AG09309 (cell line): ENCODE data around the gene ANKRD13D.

ENCODE experiments used
- DNase-seq: peaks from one replicate; pipeline ENCODE4 v3.0.0-alpha.2; 2010; ENCODE audit warnings: low read depth
- H3K4me3 ChIP-seq: 2 replicates; pipeline ENCODE4 v1.5.1; 2011; ENCODE audit warnings: mild to moderate bottlenecking, low read depth, low read length, moderate library complexity; ENCODE audit not compliant: control insufficient read depth
- TF ChIP-seq, protein P1 (sequence below): IDR thresholded peaks from 2 replicates; pipeline ENCODE4 v1.5.1; 2011; ENCODE audit warnings: mild to moderate bottlenecking, low read depth, low read length, inconsistent platforms; ENCODE audit not compliant: insufficient read depth, control insufficient read depth; ENCODE audit errors: missing control alignments

ANKRD13D gene

DNA sequence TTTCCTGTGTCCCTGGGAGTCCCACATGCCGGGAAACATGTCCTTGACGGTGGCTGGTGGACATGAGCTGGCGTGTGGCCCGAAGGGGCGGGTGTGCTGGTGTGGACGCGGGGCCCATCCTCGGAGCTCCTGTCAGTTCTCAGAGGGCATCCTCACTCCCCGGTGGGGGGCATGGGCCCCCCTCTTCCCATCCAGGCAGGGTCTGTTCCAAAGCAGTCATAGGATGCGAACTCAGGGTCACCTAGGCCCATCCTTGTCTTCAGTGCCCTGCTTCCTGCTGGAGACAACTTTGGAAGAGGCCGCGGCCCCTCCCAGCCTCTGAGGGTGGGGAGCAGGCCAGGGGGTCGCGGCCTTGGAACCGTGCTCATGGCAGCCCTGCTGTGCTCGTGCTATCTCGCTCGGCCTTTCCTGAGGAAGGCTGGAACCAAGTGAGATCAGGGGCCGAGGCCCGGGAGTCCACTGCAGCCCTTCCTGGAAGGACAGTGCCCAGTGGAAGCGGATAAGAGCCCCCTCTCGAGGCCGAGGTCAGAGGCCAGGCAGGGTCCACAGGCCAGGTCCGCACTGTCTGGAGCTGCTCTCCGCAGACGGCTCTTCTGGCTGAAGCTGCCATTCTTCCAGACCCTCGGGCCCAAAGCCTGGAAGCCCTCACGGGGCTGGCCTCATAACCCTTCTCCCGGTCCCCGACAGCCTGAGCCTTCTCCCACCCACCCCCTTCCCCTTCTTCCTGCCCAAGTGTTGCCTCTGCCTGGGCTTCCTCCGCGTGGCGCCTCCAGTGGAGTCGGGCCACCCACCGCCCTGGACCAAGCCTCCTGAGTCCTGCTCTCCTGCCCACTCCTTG lies 14.1 kb upstream of the ANKRD13D start:
- no peak overlapping the region for H3K4me3 ChIP-seq
- TF ChIP-seq, protein P1, sequence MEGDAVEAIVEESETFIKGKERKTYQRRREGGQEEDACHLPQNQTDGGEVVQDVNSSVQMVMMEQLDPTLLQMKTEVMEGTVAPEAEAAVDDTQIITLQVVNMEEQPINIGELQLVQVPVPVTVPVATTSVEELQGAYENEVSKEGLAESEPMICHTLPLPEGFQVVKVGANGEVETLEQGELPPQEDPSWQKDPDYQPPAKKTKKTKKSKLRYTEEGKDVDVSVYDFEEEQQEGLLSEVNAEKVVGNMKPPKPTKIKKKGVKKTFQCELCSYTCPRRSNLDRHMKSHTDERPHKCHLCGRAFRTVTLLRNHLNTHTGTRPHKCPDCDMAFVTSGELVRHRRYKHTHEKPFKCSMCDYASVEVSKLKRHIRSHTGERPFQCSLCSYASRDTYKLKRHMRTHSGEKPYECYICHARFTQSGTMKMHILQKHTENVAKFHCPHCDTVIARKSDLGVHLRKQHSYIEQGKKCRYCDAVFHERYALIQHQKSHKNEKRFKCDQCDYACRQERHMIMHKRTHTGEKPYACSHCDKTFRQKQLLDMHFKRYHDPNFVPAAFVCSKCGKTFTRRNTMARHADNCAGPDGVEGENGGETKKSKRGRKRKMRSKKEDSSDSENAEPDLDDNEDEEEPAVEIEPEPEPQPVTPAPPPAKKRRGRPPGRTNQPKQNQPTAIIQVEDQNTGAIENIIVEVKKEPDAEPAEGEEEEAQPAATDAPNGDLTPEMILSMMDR: no peak
- no peak for DNase-seq

DNA sequence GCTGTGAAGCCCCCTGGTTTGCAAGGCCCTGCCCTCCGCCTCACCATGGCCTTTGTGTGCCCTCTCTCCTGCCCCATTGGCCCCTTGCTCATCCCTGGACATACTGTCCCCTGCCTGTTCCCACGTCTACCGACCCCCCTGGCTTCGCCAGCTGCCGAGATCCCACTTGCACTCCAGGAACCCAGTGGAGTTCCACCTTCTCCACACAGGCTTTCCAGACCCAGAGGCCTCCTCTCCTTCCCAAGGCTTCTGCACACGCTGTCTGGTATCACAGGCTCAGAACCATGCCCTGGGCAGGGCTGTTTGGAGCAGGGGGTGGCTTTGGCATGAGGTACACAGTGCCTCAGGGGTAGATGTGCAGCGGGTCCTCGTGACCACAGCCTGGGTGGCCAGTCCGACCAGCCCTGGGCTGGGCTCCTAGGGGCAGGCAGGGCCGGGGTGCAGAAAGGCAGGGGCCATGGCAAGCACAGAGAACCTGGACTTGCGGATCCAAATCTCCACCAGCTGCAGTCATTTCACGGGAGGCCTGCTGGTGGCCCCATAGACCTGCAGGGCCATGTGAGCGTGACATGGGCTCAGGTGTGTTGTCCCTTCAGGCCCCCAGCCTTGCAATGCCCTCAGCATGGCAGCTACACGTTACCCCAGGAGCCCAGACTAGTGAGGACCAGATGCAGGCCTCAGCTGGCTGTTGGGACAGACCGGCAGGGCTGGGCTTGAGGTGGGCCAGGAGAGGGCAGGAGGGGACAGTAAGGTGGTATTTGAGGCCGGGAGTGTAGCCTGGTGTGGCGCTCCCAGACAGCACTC lies 13.3 kb upstream of the ANKRD13D start:
- H3K4me3 ChIP-seq: no peak overlapping the region
- no peak for DNase-seq
- TF ChIP-seq, protein P1: no peak

DNA sequence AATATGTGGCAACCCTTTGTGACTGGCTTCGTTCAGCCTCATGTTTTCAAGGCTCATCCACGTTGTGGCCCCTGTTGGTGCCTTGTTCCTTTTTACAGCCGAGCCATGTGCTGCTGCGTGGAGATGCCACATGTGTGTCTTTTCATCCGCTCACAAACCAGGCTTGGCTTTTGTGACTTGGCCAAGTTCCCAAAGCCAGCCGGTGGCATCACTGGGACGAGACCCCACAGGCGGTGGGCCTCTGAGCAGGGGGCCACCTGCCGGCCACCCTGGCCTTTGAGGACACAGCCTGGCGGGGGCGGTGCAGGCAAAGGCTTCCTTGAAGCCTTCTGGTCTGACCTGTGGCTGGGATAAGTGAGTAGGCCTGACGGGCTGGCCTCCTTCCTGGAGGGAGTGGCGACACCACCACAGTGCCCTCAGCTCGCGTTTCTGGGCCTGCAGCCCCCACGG lies 12.3 kb upstream of the ANKRD13D start:
- DNase-seq: no peak
- H3K4me3 ChIP-seq: peak overlapping the region; percentile 45
- TF ChIP-seq, protein P1: peak; percentile 51

DNA sequence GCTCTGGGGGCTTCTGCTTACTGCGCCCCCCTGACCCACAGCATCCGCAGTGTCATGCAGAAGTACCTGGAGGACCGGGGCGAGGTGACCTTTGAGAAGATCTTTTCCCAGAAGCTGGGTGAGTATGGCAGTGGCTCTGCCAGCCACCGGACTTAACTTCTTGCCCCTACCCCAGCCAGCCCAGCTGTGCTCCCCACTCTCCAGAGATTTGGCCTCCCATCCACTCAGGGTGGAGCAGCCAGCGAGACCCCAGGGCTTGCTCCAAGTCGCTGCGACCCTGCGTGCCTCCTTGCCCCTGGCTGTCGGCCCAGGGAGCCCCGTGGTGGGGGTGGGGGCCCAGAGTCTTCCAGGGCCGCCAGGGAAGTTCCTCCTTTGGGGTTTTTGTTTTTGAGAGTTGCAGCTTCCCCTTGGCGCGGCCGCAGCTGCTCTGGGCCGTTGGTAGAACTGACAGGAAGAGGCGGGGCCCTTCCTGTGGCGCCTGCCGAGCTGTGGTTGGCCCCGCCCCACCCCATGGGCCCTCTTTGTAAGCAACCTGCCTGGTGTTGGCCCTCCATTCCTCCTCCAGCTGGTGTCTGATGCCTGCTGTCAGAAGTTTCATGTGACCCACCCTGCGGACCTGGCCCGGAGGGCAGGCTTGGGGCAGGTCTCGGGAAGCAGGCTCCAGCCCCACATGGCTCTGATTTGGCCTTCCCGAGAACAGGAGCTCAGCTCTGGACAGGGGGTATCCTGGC lies 11.7 kb upstream of the ANKRD13D start:
- no peak for DNase-seq
- peak overlapping the region; percentile 45 for H3K4me3 ChIP-seq
- TF ChIP-seq, protein P1: no peak

DNA sequence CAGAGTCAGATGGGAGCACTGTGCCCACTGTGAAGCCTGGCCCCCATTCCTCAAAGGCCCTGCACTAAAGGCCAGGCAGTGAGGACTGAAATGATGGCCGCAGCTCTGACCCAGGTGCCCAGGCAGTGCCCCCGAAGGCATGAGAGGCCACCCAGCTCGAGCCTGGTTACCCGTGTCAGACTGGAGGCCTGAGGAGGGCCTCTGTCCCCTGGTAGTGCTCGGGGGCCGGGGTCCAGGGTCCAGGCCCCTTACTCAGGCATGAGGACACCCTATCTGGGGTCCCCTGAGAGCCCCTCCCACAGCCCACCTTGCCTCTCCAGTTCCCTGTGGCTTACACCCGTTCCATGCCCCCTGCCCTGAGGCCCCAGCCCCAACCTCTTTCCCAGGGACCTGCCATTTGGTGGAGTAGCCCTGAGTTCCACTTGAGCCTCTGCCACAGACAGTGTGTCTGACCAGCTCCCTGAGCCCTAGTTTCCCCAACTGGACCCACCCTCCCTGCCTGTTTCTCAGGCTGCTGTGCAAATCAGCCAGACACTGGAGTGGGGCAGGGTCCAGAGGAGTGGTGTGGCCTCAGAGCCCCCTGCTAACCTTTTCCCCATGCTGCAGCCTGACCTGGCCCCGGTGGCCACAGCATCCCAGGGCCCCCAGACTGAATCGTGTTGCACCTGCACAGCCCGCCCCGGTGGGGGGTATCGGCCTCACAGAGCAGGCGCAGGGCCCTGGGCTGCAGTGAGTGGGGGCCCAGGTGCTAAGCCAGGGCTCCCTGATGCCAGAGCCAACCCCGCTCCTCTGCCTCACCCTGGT lies 10.8 kb upstream of the ANKRD13D start:
- TF ChIP-seq, protein P1: no peak
- DNase-seq: no peak
- no peak overlapping the region for H3K4me3 ChIP-seq
